Osteocyte (in vitro differentiated cells): ENCODE measurements around the gene ATG4A. TPM values are rescaled to one million over a fixed set of nuclear protein-coding genes. Genes with fewer than 3 reads are reported as not detected.

Experiments used
- DNase-seq: peaks from one replicate; pipeline ENCODE4 v3.0.0; 2021; ENCODE audit warnings: mixed read lengths; ENCODE audit not compliant: unreplicated experiment; ENCODE audit errors: extremely low spot score
- H3K27ac Mint-ChIP-seq: one replicate; pipeline ENCODE4 v1.8.0; 2021; ENCODE audit warnings: mild to moderate bottlenecking, mixed read lengths; ENCODE audit not compliant: unreplicated experiment
- H3K27me3 Mint-ChIP-seq: one replicate; pipeline ENCODE4 v1.8.0; 2021; ENCODE audit warnings: mixed read lengths; ENCODE audit not compliant: unreplicated experiment
- H3K36me3 Mint-ChIP-seq: one replicate; pipeline ENCODE4 v1.8.0; 2021; ENCODE audit warnings: mixed read lengths; ENCODE audit not compliant: unreplicated experiment
- H3K4me1 Mint-ChIP-seq: one replicate; pipeline ENCODE4 v1.8.0; 2021; ENCODE audit warnings: mixed read lengths; ENCODE audit not compliant: unreplicated experiment
- H3K4me3 Mint-ChIP-seq: one replicate; pipeline ENCODE4 v1.8.0; 2021; ENCODE audit warnings: mild to moderate bottlenecking, moderate library complexity, mixed read lengths; ENCODE audit not compliant: unreplicated experiment
- H3K9me3 Mint-ChIP-seq: one replicate; pipeline ENCODE4 v1.8.0; 2021; ENCODE audit warnings: mixed read lengths; ENCODE audit not compliant: unreplicated experiment
- total RNA-seq: library from RNA; stranded (reverse); gene quantifications from 2 replicates; pipeline ENCODE4 v1.2.1, GENCODE V29; 2021
- TF ChIP-seq, protein P1 (sequence below): fragments of 200-600 bp; sonication (generic); IDR thresholded peaks from 2 replicates; pipeline ENCODE4 v1.5.0; 2021; ENCODE audit warnings: antibody characterized with exemption, mild to moderate bottlenecking, moderate library complexity

The ATG4A gene
- total RNA-seq, 1 donor from 2014 or later: 14.2 TPM

DNA sequence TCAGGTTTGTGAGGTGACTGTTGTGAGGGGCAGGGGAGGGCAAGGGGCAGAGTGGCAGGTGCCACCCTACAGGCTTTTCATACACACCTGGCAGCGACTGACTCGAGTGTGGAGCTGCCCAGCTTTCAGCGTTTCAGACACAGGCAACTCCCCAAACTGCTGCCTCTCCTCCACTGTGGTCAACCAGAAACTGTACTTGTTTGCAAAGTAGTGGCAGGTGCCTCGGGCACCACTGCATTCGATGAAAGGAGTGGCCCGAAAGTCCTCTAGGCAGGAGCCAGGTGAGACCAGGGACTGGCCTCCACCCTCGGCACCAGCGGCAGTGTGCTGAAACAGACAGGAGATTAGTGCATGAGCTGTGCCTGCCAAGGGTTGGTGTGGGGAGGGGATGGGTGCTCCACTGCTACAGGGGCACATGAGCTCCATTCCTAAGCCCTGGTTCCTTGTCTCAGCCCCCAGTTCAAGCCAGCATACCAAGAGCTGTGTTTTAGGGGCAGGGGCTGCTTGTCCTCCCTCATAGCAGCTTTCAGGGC lies 65.4 kb downstream of the ATG4A start:
- Mint-ChIP-seq H3K36me3 (peaks cover 23% of the 10 kb centered on the region), H3K4me3 (no peak overlapping the region), H3K9me3 (no peaks in the 10 kb centered on the region), H3K4me1 (no peaks in the 10 kb centered on the region), H3K27me3 (no peaks in the 10 kb centered on the region), H3K27ac (no peak overlapping the region)
- no peak for DNase-seq
- TF ChIP-seq, protein P1, sequence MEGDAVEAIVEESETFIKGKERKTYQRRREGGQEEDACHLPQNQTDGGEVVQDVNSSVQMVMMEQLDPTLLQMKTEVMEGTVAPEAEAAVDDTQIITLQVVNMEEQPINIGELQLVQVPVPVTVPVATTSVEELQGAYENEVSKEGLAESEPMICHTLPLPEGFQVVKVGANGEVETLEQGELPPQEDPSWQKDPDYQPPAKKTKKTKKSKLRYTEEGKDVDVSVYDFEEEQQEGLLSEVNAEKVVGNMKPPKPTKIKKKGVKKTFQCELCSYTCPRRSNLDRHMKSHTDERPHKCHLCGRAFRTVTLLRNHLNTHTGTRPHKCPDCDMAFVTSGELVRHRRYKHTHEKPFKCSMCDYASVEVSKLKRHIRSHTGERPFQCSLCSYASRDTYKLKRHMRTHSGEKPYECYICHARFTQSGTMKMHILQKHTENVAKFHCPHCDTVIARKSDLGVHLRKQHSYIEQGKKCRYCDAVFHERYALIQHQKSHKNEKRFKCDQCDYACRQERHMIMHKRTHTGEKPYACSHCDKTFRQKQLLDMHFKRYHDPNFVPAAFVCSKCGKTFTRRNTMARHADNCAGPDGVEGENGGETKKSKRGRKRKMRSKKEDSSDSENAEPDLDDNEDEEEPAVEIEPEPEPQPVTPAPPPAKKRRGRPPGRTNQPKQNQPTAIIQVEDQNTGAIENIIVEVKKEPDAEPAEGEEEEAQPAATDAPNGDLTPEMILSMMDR: no peak

GRCh38 chrX:108157628-108158027 lies 66.0 kb downstream of the ATG4A start:
- Mint-ChIP-seq H3K27ac (no peak overlapping the region), H3K9me3 (no peaks in the 10 kb centered on the region), H3K27me3 (no peaks in the 10 kb centered on the region), H3K36me3 (peaks cover 25% of the 10 kb centered on the region), H3K4me3 (no peak overlapping the region), H3K4me1 (no peaks in the 10 kb centered on the region)
- TF ChIP-seq, protein P1: no peak
- no peak for DNase-seq

DNA sequence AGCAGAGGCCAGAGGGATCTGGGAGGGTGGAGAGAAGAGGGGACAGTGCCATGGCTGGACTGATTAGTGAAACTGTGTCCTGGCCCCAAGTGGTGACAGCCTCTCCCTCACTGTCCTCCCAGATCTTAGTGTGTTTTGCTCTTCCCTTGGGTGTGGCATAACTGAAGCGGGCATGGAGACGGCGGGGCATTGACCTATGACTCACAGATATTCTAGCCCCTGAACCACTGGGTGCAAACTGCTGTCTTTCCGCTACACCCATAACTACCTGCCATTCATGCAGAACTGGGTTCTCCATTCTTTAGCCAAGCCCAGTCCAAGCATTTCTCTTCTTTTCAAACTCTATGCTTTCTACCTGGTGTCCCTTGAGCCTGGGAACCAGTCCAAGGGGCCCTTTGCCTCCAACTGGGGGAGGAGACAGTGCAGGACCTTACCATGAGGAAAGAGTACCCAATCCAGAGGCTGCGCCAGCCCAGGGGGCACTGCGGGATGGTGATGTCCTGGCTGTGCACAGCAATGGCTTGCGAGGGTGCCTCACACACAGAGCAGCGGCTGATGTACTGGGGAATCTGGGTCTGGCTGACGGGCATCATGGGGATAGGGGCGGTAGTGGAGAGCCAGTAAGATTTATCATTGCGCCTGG lies 67.6 kb downstream of the ATG4A start:
- H3K4me3 Mint-ChIP-seq: no peak overlapping the region

GRCh38 chrX:108160309-108160708 lies 68.7 kb downstream of the ATG4A start:
- Mint-ChIP-seq H3K27me3 (no peaks in the 10 kb centered on the region), H3K4me3 (no peak overlapping the region), H3K4me1 (no peaks in the 10 kb centered on the region), H3K27ac (no peak overlapping the region), H3K36me3 (peaks cover 10% of the 10 kb centered on the region), H3K9me3 (no peaks in the 10 kb centered on the region)
- DNase-seq: no peak
- TF ChIP-seq, protein P1: no peak

More for the DNA sequence above, 67.6 kb downstream of the ATG4A start:
- H3K9me3 Mint-ChIP-seq: no peaks in the 10 kb centered on the region
- peaks cover 11% of the 10 kb centered on the region for H3K36me3 Mint-ChIP-seq
- no peaks in the 10 kb centered on the region for H3K4me1 Mint-ChIP-seq
- no peak overlapping the region for H3K27ac Mint-ChIP-seq
- DNase-seq: no peak
- TF ChIP-seq, protein P1: no peak
- no peaks in the 10 kb centered on the region for H3K27me3 Mint-ChIP-seq

DNA sequence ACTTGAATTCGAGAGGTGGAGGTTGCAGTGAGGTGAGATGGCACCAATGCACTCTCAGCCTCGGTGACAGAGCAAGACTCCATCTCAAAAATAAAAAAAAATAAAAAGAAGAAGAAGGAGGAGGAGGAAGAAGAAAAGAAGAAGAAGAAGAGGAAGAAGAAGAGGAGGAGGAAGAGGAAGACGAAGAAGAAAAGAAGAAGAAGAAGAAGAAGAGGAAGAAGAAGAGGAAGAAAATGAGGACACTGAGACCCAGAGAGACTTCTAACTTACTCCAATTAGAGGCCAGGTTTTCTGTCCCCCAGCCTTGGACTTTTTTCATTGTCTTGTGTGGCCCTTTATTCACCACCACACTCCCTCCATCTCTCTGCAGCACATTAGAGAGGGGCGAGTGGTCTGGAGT lies 70.7 kb downstream of the ATG4A start:
- Mint-ChIP-seq H3K4me3 (no peak overlapping the region), H3K4me1 (peaks cover 3% of the 10 kb centered on the region), H3K27ac (no peak overlapping the region), H3K9me3 (no peaks in the 10 kb centered on the region), H3K36me3 (peaks cover 2% of the 10 kb centered on the region), H3K27me3 (no peaks in the 10 kb centered on the region)
- no peak for DNase-seq
- TF ChIP-seq, protein P1: no peak
